Spleen (tissue), 11 donors: Measurements from ENCODE around the gene TGFA. TPM values are rescaled to one million over a fixed set of nuclear protein-coding genes. Genes with fewer than 3 reads are reported as not detected.

Experiments used
- DNase-seq: peaks from one replicate; pipeline ENCODE4 v3.0.0-alpha.2; 2020
- H3K27ac ChIP-seq, 8 donors: fragments of 200-600 bp; sonication (generic) in 7 of 8; 1 replicate in 4 of 8; 2 replicates in 4 of 8; pipeline versions ENCODE4 v1.5.0 to v1.8.0; 2016 to 2021; ENCODE audit warnings: inconsistent platforms in 4 of 8, mild to moderate bottlenecking in 4 of 8, moderate library complexity in 1 of 8
- H3K27me3 ChIP-seq, 7 donors: fragments of 200-600 bp; sonication (generic) in 6 of 7; replicated peaks in 1 of 7; 1 replicate in 4 of 7; 2 replicates in 3 of 7; pipeline versions ENCODE4 v1.5.0 to v1.8.0; 2016 to 2021; ENCODE audit warnings: inconsistent platforms in 3 of 7, mild to moderate bottlenecking in 1 of 7
- H3K36me3 ChIP-seq, 6 donors: fragments of 200-600 bp; sonication (generic) in 5 of 6; 1 replicate in 4 of 6; 2 replicates in 2 of 6; pipeline versions ENCODE4 v1.5.0 to v1.8.0; 2016 to 2021; ENCODE audit warnings: inconsistent platforms in 2 of 6
- H3K4me1 ChIP-seq, 6 donors: fragments of 200-600 bp; sonication (generic) in 5 of 6; 1 replicate in 3 of 6; 2 replicates in 3 of 6; pipeline versions ENCODE4 v1.5.0 to v1.8.0; 2016 to 2021; ENCODE audit warnings: inconsistent platforms in 3 of 6
- H3K4me3 ChIP-seq, 8 donors: fragments of 200-600 bp; sonication (generic) in 7 of 8; 1 replicate in 4 of 8; 2 replicates in 4 of 8; pipeline versions ENCODE4 v1.5.0 to v1.8.0; 2016 to 2021; ENCODE audit warnings: inconsistent platforms in 4 of 8, mild to moderate bottlenecking in 4 of 8, moderate library complexity in 2 of 8
- H3K9me3 ChIP-seq, 8 donors: fragments of 200-600 bp; sonication (generic) in 7 of 8; 1 replicate in 4 of 8; 2 replicates in 4 of 8; pipeline versions ENCODE4 v1.5.0 to v1.8.0; 2016 to 2021; ENCODE audit warnings: inconsistent platforms in 4 of 8
- CTCF ChIP-seq, 11 experiments: fragments of 200-600 bp in 7 of 11; fragments of 450-650 bp in 4 of 11; sonication (generic) in 4 of 11; IDR thresholded peaks in 8 of 11; conservative IDR thresholded peaks in 3 of 11; 1 replicate in 7 of 11; 2 replicates in 4 of 11; pipeline versions ENCODE4 v1.4.0 to v1.8.0; 2016 to 2021; ENCODE audit warnings: antibody characterized with exemption in 11 of 11, inconsistent platforms in 4 of 11, mild to moderate bottlenecking in 1 of 11
- POLR2A ChIP-seq, 3 donors: fragments of 450-650 bp; IDR thresholded peaks; one replicate each; pipeline ENCODE4 v1.5.1; 2017; ENCODE audit warnings: antibody characterized with exemption in 3 of 3, mild to moderate bottlenecking in 1 of 3
- POLR2AphosphoS5 ChIP-seq, 3 donors: sonication (generic); formaldehyde crosslinking; IDR thresholded peaks; one replicate each; pipeline ENCODE4 v1.5.1; 2017; ENCODE audit warnings: antibody characterized with exemption in 3 of 3
- WGBS, 5 donors: extraction: QIAGEN DNeasy Blood & Tissue Kit in 3 of 5; methylation state at CpG; one replicate each; pipeline versions ENCODE4 v1.1.5 to v1.1.7; 2013 to 2018; 5-methylcytosine and 5-hydroxymethylcytosine counted together
- intact Hi-C: fragments of 100-400 bp; cut with DNase I; formaldehyde crosslinking; loops from one replicate; pipeline ENCODE4 v1.15.0; 2023; ENCODE audit warnings: low total_unique reads
- polyA plus RNA-seq, 3 donors: library from polyadenylated mRNA; stranded (reverse); fragments of 200-250 nt; gene quantifications; one replicate each; pipeline ENCODE4 v1.2.1, GENCODE V29; 2013
- total RNA-seq, 7 donors: library from RNA; depleted of rRNA in 3 of 7; stranded (reverse); fragments of >200 nt in 3 of 7; fragmentation: NEBNext Ultra II Directional in 4 of 7; extraction: Animal tissue kit (Norgen Biotek cat#: 25700) in 4 of 7; gene quantifications; one replicate each; pipeline versions ENCODE4 v1.1.0 to v1.2.1, GENCODE V29; 2016 to 2021
- donor health status: healthy with polysubstance abuse.
- donor health status: DM: no; HTN: no; CAD: no; lungs with moderate emphysema.
- donor health status: DM: no; HTN: no; CAD: no.
- donor health status: Bipolar disorder and iron deficiency.
- donor health status: healthy.
- donor health status: DM: no; HTN: no; CAD: no.
- donor health status: DM: yes; HTN: yes; CAD: no.

TGFA gene
- total and polyA plus RNA-seq, 10 donors = 1.3 to 27.5 (median 13.2) TPM

- Histone ChIP-seq H3K4me1 (no peaks in the 10 kb centered on the region), H3K27ac (no peak overlapping the region), H3K9me3 (no peaks in the 10 kb centered on the region), H3K36me3 (no peaks in the 10 kb centered on the region), H3K4me3 (no peak overlapping the region), H3K27me3 (peaks cover 0 to 15% (median 0%) of the 10 kb centered on the region in 7 donors)
- intact Hi-C loops = no loop called here
- TF ChIP-seq POLR2A (IDR thresholded peaks at IDR 0.05) = no peak
- no peak for TF ChIP-seq POLR2AphosphoS5 (IDR thresholded peaks at IDR 0.05)
- TF ChIP-seq CTCF (IDR thresholded peaks at IDR 0.05 in 8 of 11, conservative IDR thresholded peaks at IDR 0.05 in 3 of 11) = no peak
- no peak for DNase-seq
- WGBS, 5 donors = 54 to 67% (median 64%) methylated on average over 4 of the region's 4 CpGs
Measured at GRCh38 chr2:70501728-70502127, 51.9 kb downstream of the TGFA start.

GRCh38 chr2:70501215-70501614 is 52.4 kb downstream of the TGFA start:
- H3K27ac ChIP-seq = no peak overlapping the region
- intact Hi-C loops = no loop called here

GRCh38 chr2:70499253-70499652 is 54.4 kb downstream of the TGFA start:
- WGBS, 5 donors = 87 to 94% (median 91%) methylated on average over 7 of the region's 7 CpGs
- no peaks in the 10 kb centered on the region for H3K9me3 ChIP-seq
- intact Hi-C loops = no loop called here
- TF ChIP-seq POLR2A (IDR thresholded peaks at IDR 0.05) = no peak
- TF ChIP-seq POLR2AphosphoS5 (IDR thresholded peaks at IDR 0.05) = no peak
- TF ChIP-seq CTCF (IDR thresholded peaks at IDR 0.05 in 8 of 11, conservative IDR thresholded peaks at IDR 0.05 in 3 of 11) = no peak
- H3K27me3 ChIP-seq = peaks cover 0 to 15% (median 0%) of the 10 kb centered on the region in 7 donors
- no peaks in the 10 kb centered on the region for H3K4me1 ChIP-seq
- DNase-seq = no peak
- H3K4me3 ChIP-seq = no peak overlapping the region
- no peaks in the 10 kb centered on the region for H3K36me3 ChIP-seq
- H3K27ac ChIP-seq = no peak overlapping the region

More at GRCh38 chr2:70501215-70501614, 52.4 kb downstream of the TGFA start:
- Histone ChIP-seq H3K27me3 (peaks cover 0 to 15% (median 0%) of the 10 kb centered on the region in 7 donors), H3K9me3 (no peaks in the 10 kb centered on the region), H3K4me1 (no peaks in the 10 kb centered on the region), H3K4me3 (no peak overlapping the region), H3K36me3 (no peaks in the 10 kb centered on the region)
- WGBS, 5 donors = 84 to 94% (median 89%) methylated on average over 1 of the region's 1 CpG
- TF ChIP-seq POLR2A (IDR thresholded peaks at IDR 0.05) (no peak), CTCF (IDR thresholded peaks at IDR 0.05 in 8 of 11, conservative IDR thresholded peaks at IDR 0.05 in 3 of 11) (no peak), POLR2AphosphoS5 (IDR thresholded peaks at IDR 0.05) (no peak)
- DNase-seq = no peak

GRCh38 chr2:70498528-70498927 is 55.1 kb downstream of the TGFA start:
- peaks cover 0 to 15% (median 0%) of the 10 kb centered on the region in 7 donors for H3K27me3 ChIP-seq
- H3K36me3 ChIP-seq = no peaks in the 10 kb centered on the region
- WGBS, 5 donors = 75 to 82% (median 78%) methylated on average over 1 of the region's 1 CpG
- H3K9me3 ChIP-seq = no peaks in the 10 kb centered on the region
- no peak overlapping the region for H3K4me3 ChIP-seq
- no peaks in the 10 kb centered on the region for H3K4me1 ChIP-seq
- H3K27ac ChIP-seq = no peak overlapping the region
- TF ChIP-seq POLR2AphosphoS5 (IDR thresholded peaks at IDR 0.05) = no peak
- TF ChIP-seq POLR2A (IDR thresholded peaks at IDR 0.05) = no peak
- TF ChIP-seq CTCF (IDR thresholded peaks at IDR 0.05 in 8 of 11, conservative IDR thresholded peaks at IDR 0.05 in 3 of 11) = no peak
- intact Hi-C loops = no loop called here
- DNase-seq = no peak
